ENCODE results near the gene HJURP.

The HJURP gene

DNA sequence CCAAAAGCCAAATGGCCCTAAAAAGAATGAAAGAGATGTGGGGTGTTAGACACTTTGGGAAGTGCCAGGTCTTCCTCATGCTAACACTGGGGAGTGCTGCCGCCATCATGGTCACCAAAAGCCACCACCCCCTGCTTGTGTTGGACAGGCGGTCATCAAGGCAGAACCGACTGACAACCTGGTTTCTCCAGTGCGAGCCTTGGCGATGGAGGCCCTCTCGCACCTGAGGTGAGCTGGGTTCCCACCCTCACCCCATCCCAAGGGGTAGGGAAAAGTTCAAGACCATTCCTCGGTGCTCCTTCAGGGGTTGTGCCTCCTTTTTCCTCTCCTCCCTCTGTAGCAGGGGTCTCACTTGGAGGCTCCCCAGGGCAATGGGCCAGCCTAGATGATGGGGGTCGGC, 42.6 kb downstream of the HJURP start:
- DNase-seq = no peak

DNA sequence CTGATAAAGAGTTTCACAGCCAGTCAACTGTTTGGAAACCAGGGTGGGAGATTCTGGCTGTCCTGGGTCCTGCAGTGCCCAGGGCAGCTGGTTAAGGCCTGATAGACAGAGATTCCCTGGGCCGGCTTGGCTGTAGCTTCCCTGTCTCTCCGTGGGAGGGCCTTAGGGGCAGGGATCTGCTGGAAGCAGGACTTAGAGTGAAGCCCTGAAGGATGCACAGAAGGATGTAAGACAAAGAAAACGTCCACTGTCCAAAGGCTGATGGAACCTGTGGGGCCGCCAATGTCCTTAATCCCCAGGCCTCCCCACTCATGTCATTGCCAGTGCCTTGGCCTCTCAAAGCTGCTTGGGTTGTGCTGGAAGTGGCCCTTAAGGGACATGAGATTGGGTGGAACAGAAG, 43.2 kb downstream of the HJURP start:
- no peak for DNase-seq

DNA sequence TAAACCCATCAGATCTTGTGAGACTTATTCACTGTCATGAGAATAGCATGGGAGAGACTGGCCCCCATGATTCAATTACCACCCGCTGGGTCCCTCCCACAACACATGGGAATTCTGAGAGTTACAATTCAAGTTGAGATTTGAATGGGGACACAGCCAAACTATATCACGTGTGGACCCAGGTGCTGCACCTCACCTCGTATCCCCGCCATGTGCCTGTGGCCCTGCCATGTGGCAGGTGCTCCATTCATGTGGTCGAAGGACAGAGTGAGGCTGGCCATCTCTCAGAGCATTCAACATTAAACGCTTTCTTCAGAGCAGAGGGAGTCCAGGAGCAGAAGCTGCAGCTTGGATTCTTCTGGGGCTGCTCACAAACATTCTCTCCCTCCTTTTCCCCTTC, 44.0 kb downstream of the HJURP start:
- DNase-seq = no peak

DNA sequence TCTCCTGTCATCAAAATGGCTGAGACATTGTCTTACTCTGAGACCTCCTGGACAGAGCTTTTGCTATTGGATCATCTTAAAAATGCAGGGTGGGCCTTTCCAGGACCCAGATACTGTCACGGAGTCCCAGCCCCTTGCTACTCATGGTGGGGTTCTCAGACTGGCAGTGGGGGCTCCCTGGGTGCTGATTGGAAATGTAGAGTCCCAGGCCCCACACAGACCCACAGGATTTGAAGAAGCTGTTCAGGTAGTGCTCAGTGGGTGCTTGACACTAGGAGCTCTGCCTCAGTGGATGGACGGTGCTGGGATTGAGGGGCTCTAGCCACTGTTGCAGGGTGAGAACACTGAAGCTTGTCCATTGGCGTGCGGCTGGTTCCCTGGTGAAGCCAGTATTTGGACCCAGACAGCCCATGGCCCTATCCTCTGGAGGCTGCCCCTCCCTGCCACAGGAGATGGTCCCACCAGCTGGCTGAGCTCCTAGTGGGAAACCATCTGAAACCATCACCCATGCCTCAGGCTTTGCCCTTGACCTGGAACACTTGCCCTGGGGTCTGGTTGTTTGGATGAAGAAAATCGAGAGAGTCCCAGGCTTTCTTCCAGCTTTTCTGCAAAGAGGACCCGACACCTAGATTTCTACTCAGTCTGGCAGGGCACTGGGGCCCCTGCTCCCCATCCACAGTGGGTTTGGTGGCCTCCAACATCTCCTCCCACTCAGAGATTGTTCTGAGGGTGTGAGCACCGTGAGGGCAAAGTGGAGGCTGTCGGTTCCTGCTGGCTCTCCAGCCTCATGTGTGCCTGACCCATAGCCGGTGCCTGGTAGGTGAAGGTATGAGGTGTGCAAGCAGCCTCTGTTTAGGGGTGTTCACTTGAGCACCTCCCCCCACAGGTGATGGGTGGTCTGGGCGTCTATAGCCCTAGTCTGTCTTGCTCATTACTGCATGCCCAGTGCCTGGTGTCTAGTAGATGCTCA, 46.1 kb downstream of the HJURP start:
- DNase-seq = no peak

DNA sequence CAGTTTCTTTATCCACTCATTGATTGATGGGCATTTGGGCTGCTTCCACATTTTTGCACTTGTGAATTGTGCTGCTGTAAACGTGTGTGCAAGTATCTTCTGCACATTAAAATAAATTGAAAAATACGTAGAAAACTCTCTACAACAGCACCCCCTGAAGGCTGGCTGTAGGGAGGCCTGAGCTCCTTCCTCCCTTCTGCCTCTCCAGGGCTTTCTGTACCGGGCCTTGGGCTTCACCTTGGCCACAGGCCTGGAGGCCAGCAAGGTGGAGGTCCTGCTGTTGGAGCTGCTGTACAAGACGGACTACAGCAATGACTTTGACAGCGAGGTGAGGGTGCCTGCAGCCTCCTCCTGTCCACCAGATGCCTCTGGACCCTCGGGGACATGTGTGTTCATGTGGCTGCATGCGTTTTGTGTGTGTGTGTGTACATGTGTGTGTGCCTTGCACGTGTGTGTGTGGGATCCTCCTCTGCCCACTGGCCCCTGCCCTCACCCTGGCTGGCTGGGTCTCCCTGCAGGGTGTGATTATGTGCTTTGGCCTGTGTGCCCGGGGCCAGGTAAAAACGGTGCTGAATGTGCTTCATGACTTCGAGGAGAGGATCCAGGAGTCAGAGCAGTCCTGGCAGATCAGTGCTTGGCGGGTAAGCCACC, 47.0 kb downstream of the HJURP start:
- DNase-seq = no peak

DNA sequence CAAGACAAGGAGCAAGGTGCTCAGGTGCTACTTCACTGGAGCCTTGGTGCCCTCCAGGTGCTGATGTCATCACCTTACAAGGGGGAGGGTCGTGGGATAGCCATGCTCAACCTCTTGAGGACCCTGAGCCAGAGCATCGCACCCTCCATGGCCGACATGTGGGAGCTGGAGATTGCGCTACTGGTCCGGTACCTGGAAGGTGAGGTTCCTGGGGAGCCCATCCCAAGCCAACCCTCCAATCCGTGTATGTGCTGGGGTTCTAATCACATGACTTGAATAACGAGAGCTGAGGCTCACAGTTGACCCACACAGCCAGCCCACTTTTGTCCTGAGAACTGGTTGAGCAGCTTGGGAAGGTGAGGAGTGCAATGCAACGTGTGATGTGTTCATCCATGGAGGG, 50.3 kb downstream of the HJURP start:
- no peak for DNase-seq

DNA sequence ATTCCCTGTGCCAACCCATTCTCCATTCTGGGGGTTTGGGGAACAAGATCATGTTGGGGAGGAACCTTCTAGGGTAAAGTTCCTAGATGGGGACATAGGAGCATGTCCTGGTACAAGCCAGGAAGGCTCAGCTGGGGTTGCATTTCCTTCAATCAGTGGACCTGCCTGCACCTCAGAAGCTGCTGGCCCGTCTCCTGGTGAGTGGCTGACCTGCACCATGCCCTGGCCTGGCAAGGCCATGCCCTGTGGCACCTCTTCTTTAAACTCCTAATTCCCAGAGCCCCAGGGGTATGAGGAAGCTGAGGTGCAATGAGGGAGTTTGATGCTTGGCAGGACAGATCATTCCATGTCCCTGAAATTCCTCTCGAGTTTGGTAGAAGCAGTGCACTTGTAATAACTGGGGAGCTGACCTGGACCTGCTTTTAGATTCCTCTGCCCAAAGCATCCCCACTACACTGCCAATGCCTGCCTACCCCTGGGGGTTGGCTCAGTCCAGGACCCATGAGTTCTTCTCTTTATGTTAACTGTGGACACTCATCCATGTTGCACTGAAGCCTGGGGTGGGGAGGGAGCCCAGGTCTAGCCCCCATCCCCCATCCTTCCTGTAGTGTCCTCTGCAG, 50.9 kb downstream of the HJURP start:
- no peak for DNase-seq

DNA sequence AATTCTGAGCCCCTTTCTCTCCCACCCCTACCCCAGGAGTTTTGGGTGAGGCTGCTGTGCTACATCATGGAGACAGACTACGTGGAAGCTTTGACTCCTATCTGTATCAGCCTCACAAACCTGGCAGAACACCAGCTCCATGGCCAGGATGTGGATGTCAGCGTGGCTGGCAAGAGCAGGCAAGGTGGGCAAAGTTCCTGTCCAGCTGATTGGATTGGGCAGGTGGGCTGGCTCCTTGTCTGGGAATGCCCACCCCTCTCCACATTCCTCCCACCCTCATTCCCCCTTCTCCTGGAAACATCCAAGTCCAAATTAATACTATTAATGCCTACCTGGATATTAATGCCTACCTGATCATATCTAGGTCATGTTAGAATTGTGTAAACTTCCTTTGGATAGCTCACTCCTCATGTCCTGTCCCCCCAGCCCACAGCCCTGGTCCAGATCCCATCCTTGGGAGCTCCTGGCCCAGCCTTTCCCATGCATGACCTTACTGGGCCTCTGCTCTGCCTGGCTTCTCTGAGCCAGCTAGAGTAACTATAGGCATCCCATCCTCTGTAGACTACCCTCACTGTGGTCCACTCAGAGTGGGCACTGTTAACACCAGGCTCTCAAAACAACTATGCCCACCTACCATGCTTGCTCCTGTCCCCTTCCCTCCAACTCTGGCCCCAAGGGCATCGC, 52.1 kb downstream of the HJURP start:
- DNase-seq = no peak

DNA sequence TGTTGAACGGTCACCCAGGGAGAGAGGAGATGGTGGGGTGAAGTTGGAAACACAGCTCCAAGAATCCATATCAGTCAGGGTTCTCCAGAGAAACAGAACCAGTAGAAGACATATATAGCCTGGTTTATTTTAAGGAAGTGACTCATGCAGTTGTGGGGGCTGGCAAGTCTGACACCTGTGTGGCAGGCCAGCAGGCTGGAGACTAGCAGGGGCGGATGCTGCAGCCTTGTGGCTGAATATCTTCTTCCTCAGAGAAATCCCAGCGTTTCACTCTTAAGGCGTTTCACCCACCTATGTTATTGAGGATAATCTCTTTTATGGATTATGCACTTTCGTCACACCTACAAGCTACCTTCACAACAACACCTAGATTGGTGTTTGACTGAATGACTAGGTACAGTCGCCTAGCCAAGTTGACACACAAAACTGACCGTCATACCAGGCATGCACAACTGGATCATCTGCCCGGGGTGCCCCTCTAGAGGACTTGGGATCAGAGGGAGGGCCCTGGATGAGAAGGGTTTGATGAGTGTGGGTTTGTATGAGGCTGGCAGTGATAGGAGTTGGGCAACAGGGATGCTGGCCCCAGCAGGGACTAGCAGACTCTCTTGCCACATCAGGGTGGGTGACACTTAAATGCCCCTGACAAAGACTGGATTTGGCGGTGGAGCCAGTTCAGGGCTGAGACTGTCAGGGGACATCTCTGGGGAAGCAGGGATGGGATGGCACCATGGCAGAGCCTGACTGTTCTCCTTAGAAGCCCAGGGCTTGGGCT, 52.8 kb downstream of the HJURP start:
- DNase-seq = no peak

DNA sequence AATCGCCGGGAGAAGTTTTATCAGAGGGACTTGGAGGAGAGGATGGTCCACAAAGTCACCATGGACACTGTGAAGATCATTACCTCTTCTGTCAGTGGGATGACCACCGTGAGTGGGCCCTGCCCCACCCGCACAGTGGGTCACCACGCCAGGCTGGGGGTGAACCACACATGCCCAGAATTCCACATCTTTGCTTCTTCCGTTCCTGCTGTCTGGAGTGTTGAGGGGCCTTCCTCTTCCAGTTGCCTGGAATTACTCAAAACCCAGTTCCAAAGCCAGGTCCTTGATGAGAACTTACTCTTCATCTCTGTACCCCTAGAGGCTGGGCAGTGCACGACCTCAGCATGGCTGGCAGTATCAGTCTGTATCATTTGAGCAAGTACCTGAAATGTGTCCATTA, 54.1 kb downstream of the HJURP start:
- no peak for DNase-seq

DNA sequence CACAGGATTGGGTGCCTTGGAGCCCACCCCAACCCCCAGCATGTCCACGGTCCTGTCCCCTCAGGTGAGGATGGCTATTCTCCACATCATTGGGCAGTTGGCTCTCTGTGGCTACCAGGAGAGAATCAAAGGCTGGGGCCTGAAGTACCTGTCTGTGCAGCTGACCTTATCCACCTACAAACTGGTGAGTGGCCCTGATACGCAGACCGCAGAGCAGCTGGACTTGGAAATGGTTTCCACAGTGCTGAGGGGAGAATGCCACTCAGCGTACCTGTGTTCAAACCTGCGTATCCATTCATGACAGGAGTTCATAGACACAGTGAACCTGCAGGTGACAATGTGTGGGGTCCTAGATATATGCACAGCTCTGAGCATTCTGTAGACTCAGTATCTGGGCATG, 54.6 kb downstream of the HJURP start:
- DNase-seq = no peak

DNA sequence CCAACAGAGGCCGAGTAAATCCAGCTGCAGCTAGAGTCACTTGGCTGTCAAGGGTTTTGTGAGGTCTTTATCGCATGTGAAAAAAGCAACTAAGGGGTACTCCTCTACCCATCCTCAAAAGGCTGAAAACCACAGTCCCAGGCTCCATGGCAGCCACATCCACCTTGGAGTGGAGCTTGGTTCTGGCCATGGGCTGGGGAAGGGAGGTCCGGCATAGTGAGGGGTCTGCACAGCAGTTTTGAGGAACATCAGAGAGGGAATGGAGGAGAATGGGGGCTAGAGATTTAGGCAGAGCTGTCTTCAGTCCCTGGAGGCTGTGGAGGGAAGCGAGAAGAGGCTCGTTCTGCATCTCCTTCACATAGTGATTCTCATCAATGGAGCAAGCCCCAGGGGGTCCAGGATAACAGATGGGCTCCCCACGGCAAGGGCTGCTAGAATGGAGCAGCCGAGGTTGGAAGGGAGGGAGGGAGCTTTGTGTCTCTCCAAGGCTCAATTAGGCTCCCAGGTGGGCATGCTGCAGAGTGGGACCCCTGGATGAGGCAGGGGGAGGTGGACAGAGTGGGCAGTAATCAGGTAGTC, 55.2 kb downstream of the HJURP start:
- DNase-seq = no peak

DNA sequence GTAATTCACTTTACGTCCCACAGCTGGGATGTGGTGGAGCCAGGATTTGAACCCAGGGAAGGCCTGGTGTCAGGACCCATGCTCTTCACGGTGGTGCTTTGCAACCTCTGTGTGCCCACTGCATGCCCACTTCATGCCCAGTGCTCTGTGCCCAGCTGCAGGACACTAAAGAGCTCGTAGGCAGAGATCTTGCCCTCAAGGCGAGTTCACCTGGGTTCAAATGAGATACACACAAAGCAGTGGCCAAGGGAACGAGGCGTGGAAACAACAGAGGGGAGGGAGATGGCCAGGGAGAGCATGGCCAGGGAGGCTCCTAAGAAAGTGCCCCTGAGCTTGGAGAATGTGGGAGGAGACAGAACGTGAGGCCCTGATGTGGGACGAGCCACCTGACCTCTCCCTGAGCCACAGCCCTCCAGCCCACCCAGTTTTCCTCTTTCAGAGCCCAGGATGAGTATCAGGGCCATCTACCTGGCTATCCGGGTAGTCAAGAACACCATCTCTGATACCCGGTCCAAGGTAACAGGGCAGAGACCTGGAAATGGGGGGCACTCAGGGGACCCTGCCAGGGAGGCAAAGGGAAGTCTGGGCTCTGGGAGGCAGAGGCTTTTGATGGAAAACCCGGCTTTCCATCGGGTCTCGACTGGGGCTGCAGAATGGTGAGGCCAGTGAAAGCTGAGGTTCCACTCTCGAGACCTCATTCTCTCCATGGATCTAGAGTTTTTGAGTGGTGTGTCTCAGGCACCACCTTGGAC, 55.8 kb downstream of the HJURP start:
- no peak for DNase-seq

DNA sequence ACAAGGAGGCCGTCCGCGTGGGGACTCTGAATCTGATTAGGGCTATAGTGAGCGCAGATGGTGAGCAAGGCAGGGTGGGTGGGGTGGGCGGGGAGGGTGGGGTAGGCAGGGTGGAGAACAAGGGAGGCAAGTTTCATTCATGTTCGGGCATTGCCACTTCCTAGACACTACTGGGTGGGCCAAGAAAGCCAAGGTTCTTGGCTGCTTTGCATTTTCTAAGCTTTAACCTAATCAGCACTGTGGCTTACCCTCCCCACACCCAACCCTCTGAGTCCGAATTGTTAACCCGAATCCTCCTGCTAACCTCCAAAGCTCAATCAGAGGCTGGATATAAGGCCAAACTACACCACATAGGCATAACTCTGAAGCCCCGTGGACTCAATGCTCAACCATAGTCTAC, 58.1 kb downstream of the HJURP start:
- DNase-seq = no peak

DNA sequence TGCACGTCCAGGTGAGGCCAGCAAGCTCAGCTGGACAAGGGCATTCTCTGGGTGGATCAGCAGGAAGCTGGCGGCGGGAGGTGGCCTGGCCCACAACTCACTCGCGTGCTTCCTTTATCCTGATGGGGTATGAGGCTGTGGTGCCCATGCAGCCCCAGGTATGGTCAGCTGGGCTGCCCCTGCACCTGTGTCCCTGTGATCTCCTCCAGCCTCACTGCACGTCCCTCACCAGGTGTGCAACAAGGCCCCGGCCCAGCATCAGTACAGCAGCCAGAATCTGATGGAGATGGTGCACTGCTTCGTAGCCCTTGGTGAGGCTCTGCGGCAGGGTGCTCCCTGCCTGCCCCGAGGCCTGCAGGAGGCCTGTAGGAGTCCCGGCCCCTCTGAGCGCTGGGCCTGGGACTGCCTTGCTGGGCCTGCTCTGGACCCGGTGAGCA, 58.6 kb downstream of the HJURP start:
- no peak for DNase-seq

DNA sequence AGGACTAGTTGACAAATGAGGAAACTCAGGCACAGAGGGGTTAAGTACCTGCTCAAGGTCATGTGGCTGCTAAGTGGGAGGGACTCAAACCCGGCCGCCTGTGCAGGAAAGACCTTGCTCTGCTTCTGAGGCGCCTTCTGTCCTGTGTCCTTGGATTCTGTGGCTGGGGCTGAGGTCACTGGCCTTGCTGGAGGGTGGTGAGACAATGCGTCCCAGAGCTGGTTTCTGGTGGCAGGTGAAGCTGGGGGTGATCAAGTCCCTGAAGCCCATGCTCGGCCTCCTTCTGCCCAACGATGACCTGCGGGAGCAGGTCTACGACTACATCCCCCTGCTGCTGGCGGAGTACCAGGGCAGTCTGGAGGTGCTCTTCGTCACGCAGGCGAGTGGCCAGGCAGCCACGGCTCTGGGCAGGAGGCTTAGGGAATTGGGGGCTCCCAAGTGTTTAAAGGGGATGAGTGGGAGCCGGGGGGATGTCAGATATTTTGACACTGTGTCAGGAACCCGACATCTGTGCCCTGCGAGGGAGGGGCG, 60.1 kb downstream of the HJURP start:
- no peak for DNase-seq

DNA sequence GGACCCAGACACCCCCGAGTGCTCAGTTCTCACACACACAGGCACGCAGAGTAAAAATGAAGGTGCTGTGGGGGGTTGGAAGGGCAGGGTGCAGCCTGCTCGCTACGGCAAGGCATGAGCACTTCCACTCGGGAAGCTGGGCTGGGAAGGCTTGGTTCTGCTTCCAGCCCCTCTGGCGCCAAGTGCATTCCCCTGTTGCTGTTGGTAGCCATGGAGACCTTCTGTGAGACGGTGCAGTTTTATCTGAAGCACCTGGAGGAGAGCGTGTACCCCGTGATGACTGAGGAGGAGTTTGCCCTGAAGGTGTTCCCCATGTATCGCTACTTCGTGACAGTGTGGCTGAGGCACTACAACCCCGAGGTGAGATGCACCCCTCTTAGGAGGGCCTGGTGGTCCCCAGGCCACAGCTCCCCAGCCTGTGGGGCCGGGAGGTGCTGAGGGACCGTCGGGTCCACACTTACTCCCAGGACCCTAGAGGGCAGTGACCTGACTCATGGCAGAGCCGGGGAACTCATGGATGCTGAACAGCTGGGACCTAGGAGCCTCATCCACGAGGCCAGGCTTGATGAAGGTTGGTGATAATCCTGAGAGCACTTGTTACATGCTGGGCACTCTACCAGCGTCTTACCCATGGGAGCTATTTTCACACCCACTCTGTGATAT, 60.7 kb downstream of the HJURP start:
- DNase-seq = no peak

DNA sequence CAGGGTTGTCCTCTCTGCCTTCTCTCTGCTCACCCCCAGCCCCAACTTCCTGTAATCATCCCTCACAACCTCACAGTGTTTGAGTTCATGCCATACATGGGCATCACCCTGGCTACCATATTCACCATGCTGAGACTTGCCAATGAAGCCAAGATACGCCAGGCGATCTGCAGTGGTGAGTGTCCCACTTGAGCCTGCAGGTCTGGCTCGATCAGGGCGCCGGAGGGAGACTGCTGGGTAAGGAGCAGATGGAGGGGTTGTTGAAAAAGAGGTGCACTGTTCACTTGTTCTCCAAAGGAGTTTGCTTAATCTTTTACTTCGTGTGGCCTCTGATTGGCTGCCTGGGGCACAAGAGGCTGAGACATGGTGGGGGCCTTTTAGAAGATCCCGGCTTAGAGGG, 61.6 kb downstream of the HJURP start:
- no peak for DNase-seq

DNA sequence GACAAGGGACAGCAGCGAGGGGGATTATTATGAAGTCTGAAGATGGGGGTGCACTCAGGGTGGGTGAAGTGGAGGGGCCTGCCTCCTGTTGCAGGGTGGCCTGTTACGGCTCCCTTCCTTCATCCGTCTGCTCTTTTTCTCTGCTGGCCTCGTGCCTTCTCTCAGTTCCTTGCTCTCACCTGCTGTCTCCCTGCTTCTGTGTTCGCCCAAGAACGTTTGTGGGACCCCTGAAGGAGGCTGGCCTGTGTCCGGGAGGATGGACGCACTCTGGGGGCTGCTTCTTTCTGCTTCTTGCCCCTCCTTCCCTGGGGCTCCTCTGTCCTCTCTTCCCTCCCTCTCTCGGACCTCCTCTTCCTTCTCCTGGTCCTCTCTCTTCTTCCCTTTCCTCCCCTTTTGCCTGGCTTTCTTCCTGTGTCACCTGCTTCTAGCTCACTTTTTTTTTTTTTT, 62.4 kb downstream of the HJURP start:
- no peak for DNase-seq

DNA sequence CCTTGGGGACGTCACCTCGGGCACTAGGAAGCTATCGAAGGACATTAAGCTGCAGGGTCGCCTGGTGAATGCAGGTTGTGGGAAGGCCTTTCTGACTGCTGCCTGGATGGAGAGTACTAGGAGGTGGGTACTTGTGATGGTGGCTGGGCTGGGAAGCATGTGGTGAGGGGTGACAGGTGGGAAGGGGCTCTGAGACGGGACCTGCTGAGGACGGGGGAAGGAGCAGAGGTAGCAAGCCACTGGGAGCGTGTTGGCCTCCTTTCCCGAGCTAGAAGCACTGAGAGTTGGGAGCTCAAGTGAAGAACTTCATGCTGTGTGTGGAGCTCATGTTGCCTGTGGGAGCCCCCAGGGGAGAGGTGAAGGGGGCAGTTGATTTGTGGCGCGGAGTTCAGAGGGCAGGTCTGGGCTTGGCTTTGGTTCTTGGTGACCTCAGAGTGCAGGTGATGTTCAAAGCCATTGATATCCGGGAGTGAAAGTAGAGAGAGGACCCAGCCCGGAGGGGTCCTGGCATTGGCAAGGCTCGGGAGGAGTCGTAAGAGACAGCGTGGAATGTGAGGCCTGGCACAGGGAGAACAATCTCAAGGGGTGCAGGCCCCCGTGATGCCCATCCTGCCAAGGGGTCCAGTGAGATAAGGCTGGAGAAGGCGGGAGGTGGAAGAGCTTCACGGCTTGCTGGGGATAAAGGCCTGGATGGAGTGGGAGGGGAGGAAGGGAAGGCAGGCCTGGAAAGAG, 63.0 kb downstream of the HJURP start:
- no peak for DNase-seq

All from T1000 (cell line).